ENCODE measurements around the gene ANKRD2. TPM values are rescaled to one million over a fixed set of nuclear protein-coding genes. Genes with fewer than 3 reads are reported as not detected.

ANKRD2 gene
- total and polyA plus RNA-seq, 10 of the 15 experiments (the other 5 are each of a cell fraction or from before 2014, with no cell fraction given): 0.18 to 0.23 TPM; not detected in 8

- TF ChIP-seq ATF3 (IDR thresholded peaks at IDR 0.05; ENCODE audit: borderline replicate concordance, extremely low read depth, low read depth, low read length) (no peak), ZBTB11 (CRISPR knock-in tag; IDR thresholded peaks at IDR 0.05) (no peak), BCLAF1 (IDR thresholded peaks at IDR 0.05) (no peak)
These were observed 46.2 kb downstream of the ANKRD2 start (continued) for GRCh38 chr10:97618733-97619132.

GRCh38 chr10:97623277-97623676 lies 50.7 kb downstream of the ANKRD2 start:
- H4K20me1 ChIP-seq (ENCODE audit: control insufficient read depth, insufficient read depth): no peaks in the 10 kb centered on the region
- ChIA-PET SMC1A (ENCODE audit: uncharacterized antibody, unreplicated experiment) (interaction anchor here (0.7 to 0.8 kb wide), 2 partner anchors 11 to 39 kb away, joined by 3 read pairs; no protein-coding TSS in a partner anchor), POLR2A (no interaction called here), RAD21 (ENCODE audit: unreplicated experiment) (no interaction called here), CTCF (interaction anchor here (0.6 to 1.4 kb wide), 2 partner anchors 10 to 546 kb away, joined by 3 to 6 read pairs; no protein-coding TSS in a partner anchor)
- H3K4me2 ChIP-seq (ENCODE audit: control insufficient read depth, insufficient read depth): no peak overlapping the region
- H3K79me2 ChIP-seq (ENCODE audit: control insufficient read depth, insufficient read depth, low read length): no peaks in the 10 kb centered on the region
- no TSS peak for BruUV-seq (replicated peaks)
- no peak overlapping the region for H3K4me3 ChIP-seq
- H3K4me1 ChIP-seq (ENCODE audit: control insufficient read depth, insufficient read depth, low read length): no peaks in the 10 kb centered on the region
- no peak overlapping the region for H3K27ac ChIP-seq (ENCODE audit: control insufficient read depth, insufficient read depth)
- H3K36me3 ChIP-seq (ENCODE audit: control insufficient read depth in 2 of 2, insufficient read depth in 2 of 2, low read length in 1 of 2): no peaks in the 10 kb centered on the region
- 50% methylated on average over 1 of the region's 1 CpG for WGBS (ENCODE audit: insufficient coverage, insufficient replicate concordance, low lambda C conversion rate, missing lambda C conversion rate)
- no peak overlapping the region for H2AFZ ChIP-seq (ENCODE audit: control insufficient read depth, low read depth, low read length)
- no peak for DNase-seq (ENCODE audit: low read depth, low spot score)
- no peak for ATAC-seq
- no peaks in the 10 kb centered on the region for H3K9me3 ChIP-seq (replicated peaks; ENCODE audit: control insufficient read depth, insufficient read depth, low read length)
- in situ Hi-C loops (cut with MboI) (no loop called here), intact Hi-C loops (cut with micrococcal nuclease; ENCODE audit: unreplicated experiment) (no loop called here)
- H3K9ac ChIP-seq (ENCODE audit: control insufficient read depth, insufficient read depth, low read length): no peak overlapping the region
- no peak for FAIRE-seq
- H3K27me3 ChIP-seq (replicated peaks in 1 of 2; ENCODE audit: control insufficient read depth in 2 of 2, insufficient read depth in 2 of 2, low read length in 1 of 2): no peaks in the 10 kb centered on the region
- TF ChIP-seq SUZ12 (IDR thresholded peaks at IDR 0.05; ENCODE audit: unreplicated experiment): no peak
- TF ChIP-seq ATF3 (IDR thresholded peaks at IDR 0.05; ENCODE audit: borderline replicate concordance, extremely low read depth, low read depth, low read length): no peak
- TF ChIP-seq IRF4 (IDR thresholded peaks at IDR 0.05; ENCODE audit: low read depth, low read length): no peak
- TF ChIP-seq ZBTB33 (IDR thresholded peaks at IDR 0.05): no peak
- no peak for TF ChIP-seq CREB1 (IDR thresholded peaks at IDR 0.05; ENCODE audit: low read depth)
- TF ChIP-seq RELA (IDR thresholded peaks at IDR 0.05; ENCODE audit: borderline replicate concordance, partially characterized antibody): no peak
- TF ChIP-seq SIN3A (IDR thresholded peaks at IDR 0.05; ENCODE audit: low read depth, low read length): no peak

Measured in GM12878 (cell line).